ENCODE results near the gene INPP4A.
A peak's percentile ranks its signal among the peaks of the same experiment; 100 is the strongest.

Gene INPP4A

GRCh38 chr2:98485453-98485755 lies 40.7 kb downstream of the INPP4A start:
- DNase-seq (ENCODE audit: low spot score), result no peak
- TF ChIP-seq CTCF (IDR thresholded peaks at IDR 0.05; ENCODE audit: borderline replicate concordance, control extremely low read depth, extremely low read depth, insufficient read depth, missing control alignments), result no peak
- in situ Hi-C loops (cut with MboI; ENCODE audit: low sequenced_read_pairs, unreplicated experiment), result no loop called here

- DNase-seq (ENCODE audit: low spot score), result no peak
- TF ChIP-seq CTCF (IDR thresholded peaks at IDR 0.05; ENCODE audit: borderline replicate concordance, control extremely low read depth, extremely low read depth, insufficient read depth, missing control alignments), result no peak
- in situ Hi-C loops (cut with MboI; ENCODE audit: low sequenced_read_pairs, unreplicated experiment), result no loop called here
Observed at GRCh38 chr2:98486374-98486981, 41.8 kb downstream of the INPP4A start.

DNA sequence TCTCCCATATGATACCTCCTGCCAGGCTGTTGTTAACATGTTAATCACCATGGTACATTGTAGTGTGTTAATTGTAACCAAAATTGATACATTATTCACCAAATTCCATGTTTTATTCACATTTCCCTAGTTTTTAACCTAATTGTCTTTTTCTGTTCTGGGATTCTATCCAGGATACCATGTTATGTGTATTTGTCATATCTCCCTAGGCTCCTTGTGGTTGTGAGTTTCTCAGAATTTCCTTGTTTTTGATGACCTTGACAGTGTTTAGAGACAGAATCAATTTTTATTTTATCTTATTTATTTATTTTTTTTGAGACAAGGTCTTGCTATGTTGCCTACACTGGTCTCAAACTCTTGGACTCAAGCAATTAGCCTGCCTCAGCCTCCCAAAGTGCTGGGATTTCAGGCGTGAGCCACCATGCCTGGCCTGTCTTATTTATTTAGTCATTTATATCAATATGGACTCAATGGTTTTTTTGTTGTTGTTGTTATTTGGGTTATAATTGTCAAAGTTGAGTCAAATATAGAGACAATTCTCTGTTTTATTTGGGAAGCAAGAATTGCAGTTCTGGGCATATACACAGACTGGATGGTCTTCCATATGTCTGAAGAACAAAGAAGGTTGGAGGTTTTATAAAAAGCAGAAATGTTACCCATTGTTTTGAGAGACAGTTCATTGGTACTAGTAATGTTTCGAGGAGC lies 42.6 kb downstream of the INPP4A start:
- no peak for TF ChIP-seq CTCF (IDR thresholded peaks at IDR 0.05; ENCODE audit: borderline replicate concordance, control extremely low read depth, extremely low read depth, insufficient read depth, missing control alignments)
- DNase-seq (ENCODE audit: low spot score), result no peak
- in situ Hi-C loops (cut with MboI; ENCODE audit: low sequenced_read_pairs, unreplicated experiment), result no loop called here

DNA sequence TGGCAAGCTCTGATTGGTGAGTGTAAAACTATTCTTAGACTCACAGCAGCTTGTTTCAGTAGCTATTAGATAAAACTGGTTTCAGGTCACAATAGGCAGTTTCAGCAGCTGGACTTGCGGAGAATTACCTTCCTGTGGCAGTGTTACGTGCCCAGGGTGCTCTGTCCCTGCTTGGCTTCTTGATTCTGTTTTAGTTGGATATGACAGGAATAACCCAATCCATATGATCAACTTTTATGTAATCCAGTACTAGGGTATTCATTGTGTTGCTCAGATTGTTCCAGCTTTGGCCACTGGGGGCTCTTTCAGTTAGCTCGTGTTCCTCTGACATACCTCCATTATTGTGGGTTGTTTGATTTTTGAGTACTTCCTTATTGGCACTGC lies 43.1 kb downstream of the INPP4A start:
- peak; percentile 27 for TF ChIP-seq CTCF (IDR thresholded peaks at IDR 0.05; ENCODE audit: borderline replicate concordance, control extremely low read depth, extremely low read depth, insufficient read depth, missing control alignments)
- in situ Hi-C loops (cut with MboI; ENCODE audit: low sequenced_read_pairs, unreplicated experiment), result no loop called here
- no peak for DNase-seq (ENCODE audit: low spot score)

DNA sequence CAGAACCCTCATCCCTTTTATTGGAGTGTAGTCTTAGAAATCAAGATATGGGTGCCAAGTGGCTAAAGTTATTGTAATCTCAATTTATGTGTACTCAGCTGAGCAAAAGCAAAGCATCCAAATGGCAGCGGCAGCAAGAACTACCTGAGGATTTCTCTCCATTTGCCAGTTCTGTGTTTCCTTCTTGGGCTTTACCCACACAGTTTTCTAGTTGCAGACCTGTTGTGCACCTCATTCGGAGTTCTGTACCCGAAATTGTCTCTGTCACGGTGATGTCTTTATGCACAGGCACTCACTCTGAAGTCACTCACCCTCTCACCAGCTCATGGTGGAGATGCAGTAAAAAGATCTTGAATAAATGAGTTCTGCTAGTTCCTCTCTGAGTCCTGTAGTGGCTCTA lies 43.6 kb downstream of the INPP4A start:
- no peak for DNase-seq (ENCODE audit: low spot score)
- no peak for TF ChIP-seq CTCF (IDR thresholded peaks at IDR 0.05; ENCODE audit: borderline replicate concordance, control extremely low read depth, extremely low read depth, insufficient read depth, missing control alignments)
- in situ Hi-C loops (cut with MboI; ENCODE audit: low sequenced_read_pairs, unreplicated experiment), result no loop called here

- no peak for DNase-seq (ENCODE audit: low spot score)
- in situ Hi-C loops (cut with MboI; ENCODE audit: low sequenced_read_pairs, unreplicated experiment), result no loop called here
Observed at GRCh38 chr2:98489486-98489885, 44.8 kb downstream of the INPP4A start.

More at GRCh38 chr2:98489486-98489885, 44.8 kb downstream of the INPP4A start:
- no peak for TF ChIP-seq CTCF (IDR thresholded peaks at IDR 0.05; ENCODE audit: borderline replicate concordance, control extremely low read depth, extremely low read depth, insufficient read depth, missing control alignments)
